B cell (primary cell): ENCODE data around the gene RPS21.

ENCODE experiments used
- EZH2 ChIP-seq: IDR thresholded peaks from 2 replicates; pipeline ENCODE4 v1.6.1; 2012; ENCODE audit warnings: borderline replicate concordance, low read depth, mild to moderate bottlenecking, moderate library complexity, low read length; ENCODE audit not compliant: insufficient read depth, poor library complexity, severe bottlenecking
- TF ChIP-seq, protein P1 (sequence below): fragments of 200-600 bp; IDR thresholded peaks from one replicate; pipeline ENCODE4 v1.8.0; 2022; ENCODE audit warnings: antibody characterized with exemption, mild to moderate bottlenecking

GRCh38 chr20:62350098-62350628, 36.7 kb upstream of the RPS21 start:
- TF ChIP-seq, protein P1, sequence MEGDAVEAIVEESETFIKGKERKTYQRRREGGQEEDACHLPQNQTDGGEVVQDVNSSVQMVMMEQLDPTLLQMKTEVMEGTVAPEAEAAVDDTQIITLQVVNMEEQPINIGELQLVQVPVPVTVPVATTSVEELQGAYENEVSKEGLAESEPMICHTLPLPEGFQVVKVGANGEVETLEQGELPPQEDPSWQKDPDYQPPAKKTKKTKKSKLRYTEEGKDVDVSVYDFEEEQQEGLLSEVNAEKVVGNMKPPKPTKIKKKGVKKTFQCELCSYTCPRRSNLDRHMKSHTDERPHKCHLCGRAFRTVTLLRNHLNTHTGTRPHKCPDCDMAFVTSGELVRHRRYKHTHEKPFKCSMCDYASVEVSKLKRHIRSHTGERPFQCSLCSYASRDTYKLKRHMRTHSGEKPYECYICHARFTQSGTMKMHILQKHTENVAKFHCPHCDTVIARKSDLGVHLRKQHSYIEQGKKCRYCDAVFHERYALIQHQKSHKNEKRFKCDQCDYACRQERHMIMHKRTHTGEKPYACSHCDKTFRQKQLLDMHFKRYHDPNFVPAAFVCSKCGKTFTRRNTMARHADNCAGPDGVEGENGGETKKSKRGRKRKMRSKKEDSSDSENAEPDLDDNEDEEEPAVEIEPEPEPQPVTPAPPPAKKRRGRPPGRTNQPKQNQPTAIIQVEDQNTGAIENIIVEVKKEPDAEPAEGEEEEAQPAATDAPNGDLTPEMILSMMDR, result no peak
- TF ChIP-seq EZH2, result no peak
